Measurements from ENCODE around the gene SMARCD1.

The SMARCD1 gene

DNA sequence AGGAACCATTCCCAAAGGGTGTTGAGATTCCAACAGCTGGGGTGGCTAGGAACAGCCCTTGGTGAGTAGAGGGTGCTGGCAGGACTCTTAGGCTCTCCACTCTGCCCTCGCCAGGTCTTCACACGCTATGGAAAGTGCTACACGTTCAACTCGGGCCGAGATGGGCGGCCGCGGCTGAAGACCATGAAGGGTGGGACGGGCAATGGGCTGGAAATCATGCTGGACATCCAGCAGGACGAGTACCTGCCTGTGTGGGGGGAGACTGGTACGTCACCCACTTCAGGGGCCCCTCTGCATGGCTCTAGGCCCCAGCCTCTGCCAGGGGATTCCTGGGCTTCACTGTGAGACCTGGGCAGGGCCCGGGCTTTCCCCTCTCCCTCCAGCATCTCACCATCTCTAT lies 8.0 kb upstream of the SMARCD1 start:
- Histone ChIP-seq H3K9ac (ENCODE audit: low read length) (no peak overlapping the region), H3K36me3 (ENCODE audit: low read length) (no peaks in the 10 kb centered on the region), H3K27me3 (ENCODE audit: low read length) (no peaks in the 10 kb centered on the region), H3K4me3 (ENCODE audit: insufficient read depth, low read length, poor library complexity, severe bottlenecking) (no peak overlapping the region), H2AFZ (ENCODE audit: low read depth, low read length, severe bottlenecking) (no peak overlapping the region), H3F3A (ENCODE audit: insufficient read depth) (no peaks in the 10 kb centered on the region), H3K9me3 (ENCODE audit: insufficient read depth, low read length) (no peaks in the 10 kb centered on the region), H3K27ac (ENCODE audit: low read depth, low read length) (no peak overlapping the region), H3K9me2 (replicated peaks; ENCODE audit: insufficient read depth, low read length) (no peaks in the 10 kb centered on the region), H3K4me2 (ENCODE audit: low read depth, low read length, poor library complexity, severe bottlenecking) (no peak overlapping the region), H4K20me1 (ENCODE audit: low read depth, low read length) (no peaks in the 10 kb centered on the region), H3K79me2 (ENCODE audit: insufficient read depth, low read length) (no peaks in the 10 kb centered on the region)
- TF ChIP-seq, protein P1, sequence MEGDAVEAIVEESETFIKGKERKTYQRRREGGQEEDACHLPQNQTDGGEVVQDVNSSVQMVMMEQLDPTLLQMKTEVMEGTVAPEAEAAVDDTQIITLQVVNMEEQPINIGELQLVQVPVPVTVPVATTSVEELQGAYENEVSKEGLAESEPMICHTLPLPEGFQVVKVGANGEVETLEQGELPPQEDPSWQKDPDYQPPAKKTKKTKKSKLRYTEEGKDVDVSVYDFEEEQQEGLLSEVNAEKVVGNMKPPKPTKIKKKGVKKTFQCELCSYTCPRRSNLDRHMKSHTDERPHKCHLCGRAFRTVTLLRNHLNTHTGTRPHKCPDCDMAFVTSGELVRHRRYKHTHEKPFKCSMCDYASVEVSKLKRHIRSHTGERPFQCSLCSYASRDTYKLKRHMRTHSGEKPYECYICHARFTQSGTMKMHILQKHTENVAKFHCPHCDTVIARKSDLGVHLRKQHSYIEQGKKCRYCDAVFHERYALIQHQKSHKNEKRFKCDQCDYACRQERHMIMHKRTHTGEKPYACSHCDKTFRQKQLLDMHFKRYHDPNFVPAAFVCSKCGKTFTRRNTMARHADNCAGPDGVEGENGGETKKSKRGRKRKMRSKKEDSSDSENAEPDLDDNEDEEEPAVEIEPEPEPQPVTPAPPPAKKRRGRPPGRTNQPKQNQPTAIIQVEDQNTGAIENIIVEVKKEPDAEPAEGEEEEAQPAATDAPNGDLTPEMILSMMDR (IDR thresholded peaks at IDR 0.05; ENCODE audit: insufficient read depth, low read length, poor library complexity, severe bottlenecking), result no peak
- TF ChIP-seq EZH2phosphoT487 (conservative IDR thresholded peaks at IDR 0.05; ENCODE audit: low read length), result no peak

DNA sequence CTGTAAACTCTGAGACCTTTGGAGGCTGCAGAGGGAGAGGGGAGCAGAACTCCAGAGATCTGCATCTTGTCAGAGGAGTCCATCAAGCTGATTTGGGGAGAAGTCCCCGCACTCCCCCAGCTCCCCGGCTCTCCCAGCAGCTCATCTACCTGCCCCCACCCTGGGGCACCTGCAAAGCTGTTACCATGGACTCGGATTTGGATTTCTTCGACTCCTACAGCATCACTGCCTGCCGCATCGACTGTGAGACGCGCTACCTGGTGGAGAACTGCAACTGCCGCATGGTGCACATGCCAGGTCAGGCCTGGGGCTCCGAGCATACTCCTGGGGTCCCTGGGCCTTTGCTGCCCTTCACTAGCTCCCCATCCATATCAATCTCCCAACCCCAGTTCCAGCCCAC lies 6.9 kb upstream of the SMARCD1 start:
- H3K36me3 ChIP-seq (ENCODE audit: low read length), result no peaks in the 10 kb centered on the region
- H4K20me1 ChIP-seq (ENCODE audit: low read depth, low read length), result no peaks in the 10 kb centered on the region
- H2AFZ ChIP-seq (ENCODE audit: low read depth, low read length, severe bottlenecking), result no peak overlapping the region
- H3K27me3 ChIP-seq (ENCODE audit: low read length), result no peaks in the 10 kb centered on the region
- H3K9me3 ChIP-seq (ENCODE audit: insufficient read depth, low read length), result no peaks in the 10 kb centered on the region
- no peak overlapping the region for H3K9ac ChIP-seq (ENCODE audit: low read length)
- no peaks in the 10 kb centered on the region for H3K9me2 ChIP-seq (replicated peaks; ENCODE audit: insufficient read depth, low read length)
- no peak for TF ChIP-seq EZH2phosphoT487 (conservative IDR thresholded peaks at IDR 0.05; ENCODE audit: low read length)
- TF ChIP-seq, protein P1 (IDR thresholded peaks at IDR 0.05; ENCODE audit: insufficient read depth, low read length, poor library complexity, severe bottlenecking), result no peak
- H3K4me2 ChIP-seq (ENCODE audit: low read depth, low read length, poor library complexity, severe bottlenecking), result no peak overlapping the region
- no peaks in the 10 kb centered on the region for H3F3A ChIP-seq (ENCODE audit: insufficient read depth)
- H3K27ac ChIP-seq (ENCODE audit: low read depth, low read length), result no peak overlapping the region
- H3K79me2 ChIP-seq (ENCODE audit: insufficient read depth, low read length), result no peaks in the 10 kb centered on the region
- no peak overlapping the region for H3K4me3 ChIP-seq (ENCODE audit: insufficient read depth, low read length, poor library complexity, severe bottlenecking)

DNA sequence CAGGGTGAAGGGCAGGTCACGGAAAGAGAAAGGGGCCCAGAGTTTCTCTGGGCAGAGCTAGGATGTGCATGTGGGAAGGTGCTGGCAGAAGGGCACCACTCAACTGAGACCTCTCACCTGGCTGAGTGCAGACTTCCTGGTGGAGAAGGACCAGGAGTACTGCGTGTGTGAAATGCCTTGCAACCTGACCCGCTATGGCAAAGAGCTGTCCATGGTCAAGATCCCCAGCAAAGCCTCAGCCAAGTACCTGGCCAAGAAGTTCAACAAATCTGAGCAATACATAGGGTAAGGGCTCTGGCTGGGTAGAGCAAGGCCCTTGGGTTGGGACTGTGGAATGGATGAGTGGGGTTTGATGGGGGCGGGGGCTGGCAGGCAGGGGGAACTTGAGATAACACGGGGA lies 5.4 kb upstream of the SMARCD1 start:
- no peak overlapping the region for H3K4me3 ChIP-seq (ENCODE audit: insufficient read depth, low read length, poor library complexity, severe bottlenecking)
- no peaks in the 10 kb centered on the region for H3K9me2 ChIP-seq (replicated peaks; ENCODE audit: insufficient read depth, low read length)
- no peak overlapping the region for H3K9ac ChIP-seq (ENCODE audit: low read length)
- no peaks in the 10 kb centered on the region for H3K9me3 ChIP-seq (ENCODE audit: insufficient read depth, low read length)
- no peaks in the 10 kb centered on the region for H3K36me3 ChIP-seq (ENCODE audit: low read length)
- TF ChIP-seq EZH2phosphoT487 (conservative IDR thresholded peaks at IDR 0.05; ENCODE audit: low read length), result no peak
- TF ChIP-seq, protein P1 (IDR thresholded peaks at IDR 0.05; ENCODE audit: insufficient read depth, low read length, poor library complexity, severe bottlenecking), result no peak
- H3F3A ChIP-seq (ENCODE audit: insufficient read depth), result peaks cover 5% of the 10 kb centered on the region
- no peak overlapping the region for H3K27ac ChIP-seq (ENCODE audit: low read depth, low read length)
- H3K4me2 ChIP-seq (ENCODE audit: low read depth, low read length, poor library complexity, severe bottlenecking), result no peak overlapping the region
- no peak overlapping the region for H2AFZ ChIP-seq (ENCODE audit: low read depth, low read length, severe bottlenecking)
- no peaks in the 10 kb centered on the region for H4K20me1 ChIP-seq (ENCODE audit: low read depth, low read length)
- H3K79me2 ChIP-seq (ENCODE audit: insufficient read depth, low read length), result no peaks in the 10 kb centered on the region
- H3K27me3 ChIP-seq (ENCODE audit: low read length), result no peaks in the 10 kb centered on the region

Measured in SU-DHL-6 (cell line).